Mesendoderm (in vitro differentiated cells): ENCODE measurements around the gene RNF187.

Source experiments
- DNase-seq: peaks from one replicate; pipeline ENCODE4 v3.0.0; 2013
- H2AK5ac ChIP-seq: 2 replicates; pipeline ENCODE4 v1.6.1; 2013; ENCODE audit warnings: low read length, inconsistent platforms
- H2BK120ac ChIP-seq: 2 replicates; pipeline ENCODE4 v1.6.1; 2013; ENCODE audit warnings: low read depth, mild to moderate bottlenecking, low read length, moderate library complexity, mixed read lengths
- H2BK15ac ChIP-seq: replicated peaks from 2 replicates; pipeline ENCODE4 v1.6.1; 2013; ENCODE audit warnings: low read depth, mild to moderate bottlenecking, moderate library complexity
- H2BK5ac ChIP-seq: 2 replicates; pipeline ENCODE4 v1.6.1; 2013; ENCODE audit warnings: low read length, inconsistent platforms
- H3K18ac ChIP-seq: 2 replicates; pipeline ENCODE4 v1.6.1; 2013; ENCODE audit warnings: mild to moderate bottlenecking, low read length, mixed read lengths
- H3K23ac ChIP-seq: one replicate; pipeline ENCODE4 v1.6.1; 2013; ENCODE audit warnings: low read length
- H3K27ac ChIP-seq: 2 replicates; pipeline ENCODE4 v1.5.1; 2013; ENCODE audit warnings: low read depth, mild to moderate bottlenecking, inconsistent platforms, low read length, moderate library complexity
- H3K27me3 ChIP-seq: 2 replicates; pipeline ENCODE4 v1.6.1; 2013; ENCODE audit warnings: low read length, control low read depth, mild to moderate bottlenecking, inconsistent platforms; ENCODE audit not compliant: insufficient read depth, poor library complexity
- H3K36me3 ChIP-seq: 2 replicates; pipeline ENCODE4 v1.6.1; 2013; ENCODE audit warnings: low read length, inconsistent platforms; ENCODE audit not compliant: control insufficient read depth, insufficient read depth
- H3K4ac ChIP-seq: one replicate; pipeline ENCODE4 v1.6.1; 2013; ENCODE audit warnings: low read depth, mild to moderate bottlenecking, low read length, moderate library complexity
- H3K4me1 ChIP-seq: 2 replicates; pipeline ENCODE4 v1.6.1; 2013; ENCODE audit warnings: low read depth, low read length, inconsistent platforms; ENCODE audit not compliant: control insufficient read depth
- H3K4me2 ChIP-seq: 2 replicates; pipeline ENCODE4 v1.6.1; 2013; ENCODE audit warnings: low read length
- H3K4me3 ChIP-seq: 2 replicates; pipeline ENCODE4 v1.5.1; 2013; ENCODE audit warnings: mild to moderate bottlenecking, low read length
- H3K56ac ChIP-seq: one replicate; pipeline ENCODE4 v1.6.1; 2013; ENCODE audit warnings: low read length
- H3K79me1 ChIP-seq: 2 replicates; pipeline ENCODE4 v1.6.1; 2013; ENCODE audit warnings: low read length, inconsistent platforms
- H3K79me2 ChIP-seq: 2 replicates; pipeline ENCODE4 v1.6.1; 2013; ENCODE audit warnings: mild to moderate bottlenecking, low read length; ENCODE audit not compliant: control insufficient read depth, insufficient read depth
- H3K9ac ChIP-seq: 2 replicates; pipeline ENCODE4 v1.6.1; 2013; ENCODE audit warnings: low read length, inconsistent platforms
- H4K5ac ChIP-seq: one replicate; pipeline ENCODE4 v1.6.1; 2013; ENCODE audit warnings: low read length
- H4K8ac ChIP-seq: one replicate; pipeline ENCODE4 v1.6.1; 2013; ENCODE audit warnings: low read depth, mild to moderate bottlenecking, control low read depth, low read length, moderate library complexity
- WGBS: extraction: QIAGEN DNeasy Blood & Tissue Kit; methylation state at CpG from one replicate; pipeline ENCODE4 v1.1.7; 2013; ENCODE audit warnings: low lambda C conversion rate, missing lambda C conversion rate; ENCODE audit not compliant: insufficient coverage; ENCODE audit errors: extremely low coverage; 5-methylcytosine and 5-hydroxymethylcytosine counted together

The RNF187 gene

DNA sequence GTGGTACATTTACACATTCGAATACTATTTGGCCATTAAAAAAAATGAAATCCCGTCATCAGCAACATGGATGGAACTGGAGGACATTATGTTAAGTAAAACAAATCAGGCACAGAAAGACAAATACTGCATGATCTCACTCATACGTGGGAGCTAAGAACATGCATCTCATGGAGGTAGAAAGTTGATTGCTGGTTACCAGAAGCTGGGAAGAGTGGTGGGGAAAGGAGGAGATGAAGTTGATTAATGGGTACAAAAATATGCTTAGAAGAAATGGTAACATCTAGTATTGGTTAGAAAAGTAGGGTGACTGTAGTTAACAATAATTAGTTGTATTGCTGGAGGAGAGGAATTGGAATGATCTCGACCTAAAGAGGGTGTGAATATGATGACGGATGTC, 24.6 kb upstream of the RNF187 start:
- no CpG with 5 or more reads among the region's 5 CpGs for WGBS
- Histone ChIP-seq H4K8ac (no peak overlapping the region), H3K18ac (no peak overlapping the region), H3K4me3 (no peak overlapping the region), H3K27me3 (peaks cover 5% of the 10 kb centered on the region), H2BK120ac (no peak overlapping the region), H2AK5ac (no peak overlapping the region), H3K23ac (no peak overlapping the region), H4K5ac (no peak overlapping the region), H3K4me2 (no peak overlapping the region), H3K9ac (no peak overlapping the region), H3K36me3 (no peaks in the 10 kb centered on the region), H2BK5ac (no peak overlapping the region), H3K56ac (no peak overlapping the region), H3K4ac (no peak overlapping the region), H2BK15ac (no peak overlapping the region), H3K27ac (no peak overlapping the region), H3K79me1 (no peaks in the 10 kb centered on the region), H3K79me2 (no peaks in the 10 kb centered on the region), H3K4me1 (peaks cover 2% of the 10 kb centered on the region)
- no peak for DNase-seq

DNA sequence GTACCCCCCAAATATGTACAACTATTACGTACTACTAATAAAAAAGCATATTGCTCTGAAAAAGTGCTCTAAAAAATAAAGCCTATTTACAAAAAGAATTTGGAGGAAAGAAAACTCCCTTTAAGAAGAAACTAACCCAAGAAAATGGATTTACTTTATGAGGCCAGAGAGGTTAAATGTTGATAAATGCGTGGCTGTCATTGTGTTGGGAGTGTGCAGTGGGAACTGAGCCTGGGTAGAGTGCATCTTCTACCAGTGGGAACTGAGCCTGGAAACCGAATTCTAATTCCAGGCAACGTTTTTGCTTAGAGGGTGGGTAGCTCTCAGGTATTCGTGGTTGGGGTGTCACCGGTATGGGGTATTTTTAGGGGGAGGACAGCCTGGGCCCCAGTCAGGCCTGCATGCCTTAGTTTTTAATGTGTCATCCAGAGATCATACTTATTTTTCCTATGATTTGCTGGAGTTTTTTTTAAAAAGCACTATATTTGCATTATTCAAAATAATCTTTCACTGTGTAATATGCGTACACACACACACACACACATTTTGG, 24.1 kb upstream of the RNF187 start:
- Histone ChIP-seq H3K9ac (peak overlapping the region; percentile 38), H3K4ac (no peak overlapping the region), H3K56ac (peak overlapping the region; percentile 66), H2BK5ac (no peak overlapping the region), H3K27me3 (peaks cover 5% of the 10 kb centered on the region), H4K5ac (no peak overlapping the region), H3K36me3 (no peaks in the 10 kb centered on the region), H3K4me1 (peaks cover 2% of the 10 kb centered on the region), H3K18ac (no peak overlapping the region), H2BK15ac (no peak overlapping the region), H3K27ac (no peak overlapping the region), H2BK120ac (no peak overlapping the region), H3K79me1 (no peaks in the 10 kb centered on the region), H3K79me2 (no peaks in the 10 kb centered on the region), H3K23ac (no peak overlapping the region), H4K8ac (no peak overlapping the region), H3K4me2 (peak overlapping the region; percentile 39), H3K4me3 (no peak overlapping the region), H2AK5ac (no peak overlapping the region)
- no peak for DNase-seq
- no CpG with 5 or more reads among the region's 7 CpGs for WGBS

DNA sequence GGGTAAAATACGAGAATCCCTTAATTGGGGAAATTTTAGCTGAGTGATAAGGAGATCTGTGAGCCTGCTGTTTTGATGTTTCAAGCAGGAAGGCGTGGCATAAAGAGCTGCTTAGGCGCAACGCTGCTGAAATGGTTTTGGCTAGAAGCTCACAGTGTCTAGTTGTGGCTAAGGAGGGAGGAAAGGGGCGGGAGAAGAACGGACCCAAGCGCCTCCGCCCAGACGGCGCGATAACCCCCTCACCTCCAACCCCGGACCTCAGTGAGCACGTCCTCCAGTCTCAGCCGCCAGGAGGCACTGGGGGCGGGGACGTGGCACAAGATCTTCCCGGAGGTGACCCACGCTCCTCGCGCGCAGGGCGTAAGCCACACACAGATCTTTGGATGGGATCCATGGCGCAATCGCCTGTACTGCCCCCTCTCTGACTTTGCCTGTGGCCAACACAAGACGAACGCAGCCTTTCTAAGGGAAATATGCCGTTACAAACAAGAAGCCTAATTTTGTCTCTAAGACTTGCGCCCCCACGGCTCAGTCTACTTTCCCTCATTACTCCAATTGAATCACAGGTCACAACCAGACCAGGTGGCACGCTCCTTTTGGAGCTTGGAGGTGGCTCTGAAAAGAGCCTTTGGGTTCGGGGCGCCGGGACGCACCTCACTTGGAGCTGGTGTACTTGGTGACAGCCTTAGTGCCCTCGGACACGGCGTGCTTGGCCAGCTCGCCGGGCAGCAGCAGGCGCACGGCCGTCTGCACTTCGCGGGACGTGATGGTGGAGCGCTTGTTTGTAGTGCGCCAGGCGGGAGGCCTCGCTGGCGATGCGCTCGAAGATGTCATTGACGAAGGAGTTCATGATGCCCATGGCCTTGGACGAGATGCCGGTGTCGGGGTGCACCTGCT, 23.4 kb upstream of the RNF187 start:
- DNase-seq, result peak; percentile 75

DNA sequence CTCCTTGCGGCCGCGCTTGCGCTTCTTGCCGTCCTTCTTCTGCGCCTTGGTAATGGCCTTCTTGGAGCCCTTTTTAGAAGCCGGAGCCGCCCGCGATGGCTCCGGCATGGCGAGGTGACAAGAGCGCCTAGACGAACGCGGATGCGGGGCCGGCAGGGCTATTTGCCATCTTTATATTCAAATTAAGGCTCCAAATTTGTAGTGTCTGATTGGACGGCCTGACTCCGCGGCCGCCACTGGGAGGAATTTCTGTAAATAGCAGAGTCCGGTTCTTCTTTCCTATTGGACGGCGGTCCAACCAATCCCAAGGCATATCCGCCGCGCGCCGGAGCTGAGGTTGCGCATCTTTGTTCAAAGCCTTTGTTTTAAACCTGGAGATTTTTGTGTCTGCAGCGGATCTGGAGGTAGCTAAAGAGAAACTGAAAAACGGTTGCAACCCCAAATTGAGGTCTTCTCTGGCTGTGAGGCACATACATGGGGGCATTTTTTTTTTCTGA, 22.6 kb upstream of the RNF187 start:
- Histone ChIP-seq H3K27ac (no peak overlapping the region), H2AK5ac (no peak overlapping the region)

More for the DNA sequence above, 23.4 kb upstream of the RNF187 start:
- Histone ChIP-seq H2BK120ac (no peak overlapping the region), H3K79me1 (no peaks in the 10 kb centered on the region), H3K79me2 (no peaks in the 10 kb centered on the region), H3K23ac (no peak overlapping the region), H3K4me3 (peak overlapping the region; percentile 20), H3K27me3 (peaks cover 6% of the 10 kb centered on the region), H3K4ac (no peak overlapping the region), H4K8ac (no peak overlapping the region), H2BK5ac (no peak overlapping the region), H2AK5ac (no peak overlapping the region), H3K4me1 (peaks cover 2% of the 10 kb centered on the region), H3K9ac (peak overlapping the region; percentile 38), H3K18ac (no peak overlapping the region), H2BK15ac (no peak overlapping the region), H3K36me3 (no peaks in the 10 kb centered on the region), H3K27ac (no peak overlapping the region), H3K56ac (peak overlapping the region; percentile 66), H4K5ac (no peak overlapping the region), H3K4me2 (peak overlapping the region; percentile 39)
- WGBS, result no CpG with 5 or more reads among the region's 56 CpGs

DNA sequence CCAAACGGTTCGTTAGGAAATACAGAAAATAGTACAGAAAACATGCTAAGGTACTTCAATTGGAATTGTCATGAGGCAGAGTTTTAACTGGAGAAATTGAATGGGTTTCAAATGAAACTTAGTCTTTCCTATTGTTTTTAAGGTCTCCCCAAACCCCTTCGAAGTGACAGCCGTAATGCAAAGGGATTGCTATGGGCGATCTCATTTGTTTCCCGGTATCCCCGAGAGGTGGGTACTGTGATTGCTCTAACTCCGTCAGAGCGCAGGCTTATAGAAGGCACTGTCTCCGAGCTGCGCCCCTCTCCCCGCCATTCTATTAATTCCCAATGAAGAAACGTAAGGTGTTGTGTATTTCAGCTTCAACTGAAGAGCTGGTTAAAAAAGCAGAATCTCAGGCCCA, 22.0 kb upstream of the RNF187 start:
- no peak overlapping the region for H3K18ac ChIP-seq
- no CpG with 5 or more reads among the region's 13 CpGs for WGBS
- H3K9ac ChIP-seq, result peak overlapping the region; percentile 32
- H3K4me3 ChIP-seq, result no peak overlapping the region
- H4K8ac ChIP-seq, result no peak overlapping the region
- peaks cover 14% of the 10 kb centered on the region for H3K27me3 ChIP-seq
- no peaks in the 10 kb centered on the region for H3K4me1 ChIP-seq
- no peak overlapping the region for H2BK120ac ChIP-seq
- no peak overlapping the region for H2AK5ac ChIP-seq
- DNase-seq, result no peak
- peak overlapping the region; percentile 17 for H3K56ac ChIP-seq
- no peaks in the 10 kb centered on the region for H3K79me2 ChIP-seq
- H2BK15ac ChIP-seq, result no peak overlapping the region
- no peaks in the 10 kb centered on the region for H3K36me3 ChIP-seq
- H3K27ac ChIP-seq, result no peak overlapping the region
- no peak overlapping the region for H3K23ac ChIP-seq
- H3K79me1 ChIP-seq, result no peaks in the 10 kb centered on the region
- H2BK5ac ChIP-seq, result no peak overlapping the region
- no peak overlapping the region for H3K4me2 ChIP-seq
- no peak overlapping the region for H4K5ac ChIP-seq
- no peak overlapping the region for H3K4ac ChIP-seq

More for the DNA sequence above, 22.6 kb upstream of the RNF187 start:
- peaks cover 1% of the 10 kb centered on the region for H3K4me1 ChIP-seq
- H3K79me1 ChIP-seq, result no peaks in the 10 kb centered on the region
- no peak overlapping the region for H3K18ac ChIP-seq
- H4K8ac ChIP-seq, result no peak overlapping the region
- H2BK15ac ChIP-seq, result no peak overlapping the region
- H3K27me3 ChIP-seq, result peaks cover 12% of the 10 kb centered on the region
- no peak overlapping the region for H2BK5ac ChIP-seq
- peak overlapping the region; percentile 32 for H3K9ac ChIP-seq
- H4K5ac ChIP-seq, result no peak overlapping the region
- no peaks in the 10 kb centered on the region for H3K36me3 ChIP-seq
- no CpG with 5 or more reads among the region's 33 CpGs for WGBS
- no peak overlapping the region for H2BK120ac ChIP-seq
- peak overlapping the region; percentile 39 for H3K4me2 ChIP-seq
- peak; percentile 93 for DNase-seq
- H3K4ac ChIP-seq, result no peak overlapping the region
- no peak overlapping the region for H3K23ac ChIP-seq
- peak overlapping the region; percentile 17 for H3K56ac ChIP-seq
- peak overlapping the region; percentile 8 for H3K4me3 ChIP-seq
- no peaks in the 10 kb centered on the region for H3K79me2 ChIP-seq
